SK-N-MC (cell line): ENCODE measurements around the gene PPIP5K2.
"Not testable (repeated sequence)": the region's sequence is repeated elsewhere in the genome, so short reads cannot be mapped to it uniquely, and the experiment has no call there.

Experiments
- DNase-seq: peaks from one replicate; pipeline ENCODE4 v3.0.0-alpha.2; 2011; ENCODE audit warnings: low read depth, low spot score
- H3K27ac ChIP-seq: fragments of 200-600 bp; sonication (generic); 2 replicates; pipeline ENCODE4 v1.5.1; 2016; ENCODE audit warnings: mixed run types
- H3K36me3 ChIP-seq: fragments of 200-600 bp; sonication (generic); 2 replicates; pipeline ENCODE4 v1.6.1; 2017; ENCODE audit warnings: antibody characterized with exemption, low read length, mixed read lengths; ENCODE audit not compliant: insufficient read depth
- H3K4me3 ChIP-seq: fragments of 200-600 bp; sonication (generic); 2 replicates; pipeline ENCODE4 v1.5.1; 2016
- H3K9ac ChIP-seq: fragments of 200-600 bp; sonication (generic); 2 replicates; pipeline ENCODE4 v1.8.0; 2017; ENCODE audit warnings: mixed run types, mixed read lengths; ENCODE audit not compliant: insufficient read length
- H3K9me3 ChIP-seq: fragments of 200-600 bp; sonication (generic); 2 replicates; pipeline ENCODE4 v1.6.1; 2017; ENCODE audit warnings: low read depth, mild to moderate bottlenecking, antibody characterized with exemption, low read length, moderate library complexity, mixed read lengths
- EZH2 ChIP-seq: fragments of 200-600 bp; sonication (generic); IDR thresholded peaks from one replicate; pipeline ENCODE4 v1.6.1; 2017; ENCODE audit warnings: antibody characterized with exemption
- FOXP2 ChIP-seq: optimal IDR thresholded peaks from 2 replicates; pipeline ENCODE3; 2011; ENCODE audit warnings: mild to moderate bottlenecking, moderate library complexity; ENCODE audit not compliant: insufficient read depth; ENCODE audit errors: extremely low read length, control extremely low read depth
- POLR2AphosphoS5 ChIP-seq: IDR thresholded peaks from 2 replicates; pipeline ENCODE4 v1.6.1; 2012; ENCODE audit warnings: mild to moderate bottlenecking, low read depth, low read length, borderline replicate concordance

The PPIP5K2 gene

DNA sequence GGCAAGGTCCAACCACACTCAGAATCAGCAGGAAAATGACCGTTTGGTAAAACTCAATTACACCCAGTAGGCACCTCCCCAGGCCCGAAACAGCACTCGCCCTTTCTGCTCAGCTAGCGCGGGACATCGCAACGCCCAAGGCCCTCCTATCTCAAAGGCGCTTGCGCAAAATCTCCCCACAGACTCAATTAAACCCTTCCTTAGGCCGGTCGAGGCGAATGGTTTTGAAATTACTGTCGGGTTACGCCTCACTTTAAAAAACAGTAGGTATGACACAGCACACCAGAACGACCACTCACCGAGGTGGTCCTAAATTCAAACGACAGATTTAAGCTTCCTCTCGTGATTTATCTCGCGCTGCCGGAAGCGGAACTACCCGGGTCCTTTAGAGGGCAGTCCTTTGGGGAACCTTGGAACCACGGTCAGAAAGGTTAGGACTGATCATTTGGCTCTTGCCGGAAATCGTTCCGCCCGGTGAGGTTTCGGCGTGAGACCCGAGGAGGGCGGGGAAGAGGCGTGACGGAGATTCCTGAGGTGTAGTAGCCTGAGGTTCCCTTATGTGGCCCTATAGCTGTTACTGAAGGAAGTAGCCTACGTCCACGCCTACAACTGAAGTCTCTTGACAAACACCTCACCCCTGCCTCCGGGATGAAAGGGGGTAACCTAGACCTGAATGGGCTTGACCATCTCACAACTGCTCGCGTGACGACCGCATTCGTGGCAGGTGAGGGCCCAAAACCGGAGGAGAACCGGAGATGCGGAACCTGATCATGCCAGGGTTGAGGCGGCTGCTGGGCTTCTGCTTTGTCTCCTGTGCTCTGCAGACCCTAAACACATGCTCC lies at the start of gene PPIP5K2, which contains the start of gene GIN1:
Gene PPIP5K2 (plus strand): TSS at position 537 of the 842 bp plus-strand sequence. CDS start 9,289 bp downstream, outside the sequence.
Gene GIN1 (minus strand): TSS at position 374 of the 842 bp plus-strand sequence. CDS start 11,431 bp downstream, outside the sequence.
- Histone ChIP-seq H3K9ac (peak within 1 kb of the TSS; percentile 94), H3K27ac (peak within 1 kb of the TSS; percentile 97), H3K36me3 (no peaks in the 10 kb centered on the region), H3K4me3 (peak within 1 kb of the TSS; percentile 95), H3K9me3 (no peaks in the 10 kb centered on the region)
- peak; percentile 90 for TF ChIP-seq POLR2AphosphoS5
- no peak for TF ChIP-seq FOXP2
- DNase-seq, result peak; percentile 97

DNA sequence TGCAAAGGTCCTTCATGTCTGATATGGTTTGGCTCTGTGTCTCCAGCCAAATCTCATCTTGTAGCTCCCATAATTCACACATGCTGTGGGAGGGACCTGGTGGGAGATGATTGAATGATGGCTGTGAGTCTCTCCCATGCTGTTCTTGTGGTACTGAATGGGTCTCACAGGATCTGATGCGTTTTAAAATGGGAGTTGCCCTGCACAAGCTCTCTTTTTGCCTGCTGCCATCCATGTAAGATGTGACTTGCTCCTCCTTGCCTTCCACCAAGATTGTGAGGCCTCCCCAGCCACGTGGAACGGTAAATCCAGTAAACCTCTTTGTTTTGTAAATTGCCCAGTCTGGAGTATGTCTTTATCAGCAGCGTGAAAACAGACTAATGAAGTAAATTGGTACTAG lies 46.6 kb upstream of the PPIP5K2 start:
- H3K9me3 ChIP-seq, H3K9ac ChIP-seq, DNase-seq, H3K36me3 ChIP-seq, H3K27ac ChIP-seq, H3K4me3 ChIP-seq: not testable (repeated sequence)

DNA sequence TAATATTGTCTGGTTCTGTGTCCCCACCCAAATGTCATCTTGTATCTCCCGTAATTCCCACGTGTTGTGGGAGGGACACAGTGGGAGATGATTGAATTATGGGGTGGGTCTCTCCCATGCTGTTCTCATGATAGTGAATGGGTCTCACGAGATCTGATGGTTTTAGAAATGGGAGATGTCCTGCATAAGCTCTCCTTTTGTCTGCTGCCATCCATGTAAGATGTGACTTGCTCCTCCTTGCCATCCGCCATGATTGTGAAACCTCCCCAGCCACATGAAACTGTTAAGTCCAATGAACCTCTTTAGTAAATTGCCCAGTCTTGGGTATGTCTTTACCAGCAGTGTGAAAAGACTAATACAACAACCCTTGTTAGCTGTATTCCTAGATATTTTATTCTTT lies 44.7 kb upstream of the PPIP5K2 start:
- no peaks in the 10 kb centered on the region for H3K36me3 ChIP-seq
- no peak overlapping the region for H3K27ac ChIP-seq
- H3K4me3 ChIP-seq, result no peak overlapping the region
- H3K9ac ChIP-seq, result no peak overlapping the region
- no peak for DNase-seq
- no peaks in the 10 kb centered on the region for H3K9me3 ChIP-seq
- TF ChIP-seq POLR2AphosphoS5 (no peak), FOXP2 (no peak), EZH2 (no peak)

DNA sequence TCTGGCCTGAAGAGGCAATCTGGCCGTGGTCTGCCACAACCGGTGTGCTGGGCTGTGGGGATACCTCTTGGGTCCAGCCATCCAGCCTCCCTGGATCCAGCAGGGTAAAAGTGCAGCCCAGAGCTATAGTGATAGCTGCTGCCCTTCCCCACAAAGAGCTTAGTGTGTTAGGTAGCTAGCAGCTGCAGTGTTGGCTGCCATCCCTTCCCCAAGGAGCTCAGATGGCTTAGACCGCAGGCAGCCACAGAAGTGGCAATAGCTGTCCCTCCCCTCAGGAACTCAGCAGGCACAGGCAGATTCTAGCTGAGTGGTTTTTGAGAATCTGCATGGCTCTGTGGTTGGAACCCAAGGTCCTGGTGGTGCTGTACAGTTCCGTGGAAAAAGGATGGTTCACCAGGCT lies 40.3 kb upstream of the PPIP5K2 start:
- Histone ChIP-seq H3K9me3 (no peaks in the 10 kb centered on the region), H3K27ac (no peak overlapping the region), H3K9ac (no peak overlapping the region), H3K36me3 (peaks cover 3% of the 10 kb centered on the region; the same call in 1 of the 2 replicates), H3K4me3 (no peak overlapping the region)
- TF ChIP-seq FOXP2 (no peak), POLR2AphosphoS5 (no peak), EZH2 (no peak)
- DNase-seq, result no peak

DNA sequence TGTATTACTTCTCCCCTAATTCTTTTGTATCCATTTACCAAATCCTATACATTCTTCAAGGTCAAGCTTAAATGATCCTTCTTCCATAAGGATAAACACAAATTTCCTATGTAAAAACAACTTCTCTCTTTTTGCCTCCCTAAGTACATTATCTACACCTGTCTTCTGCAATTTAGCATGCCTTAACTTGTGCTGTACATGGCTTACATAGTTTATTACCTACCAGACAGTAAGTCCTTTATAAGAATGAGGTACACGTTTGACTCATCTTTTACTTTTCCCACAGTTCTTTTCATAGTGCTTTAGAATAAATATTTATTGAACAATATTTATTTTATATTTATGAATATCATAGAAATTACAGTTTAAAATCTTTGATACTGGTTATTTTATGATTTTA lies 33.6 kb upstream of the PPIP5K2 start:
- TF ChIP-seq EZH2 (no peak), FOXP2 (no peak), POLR2AphosphoS5 (no peak)

DNA sequence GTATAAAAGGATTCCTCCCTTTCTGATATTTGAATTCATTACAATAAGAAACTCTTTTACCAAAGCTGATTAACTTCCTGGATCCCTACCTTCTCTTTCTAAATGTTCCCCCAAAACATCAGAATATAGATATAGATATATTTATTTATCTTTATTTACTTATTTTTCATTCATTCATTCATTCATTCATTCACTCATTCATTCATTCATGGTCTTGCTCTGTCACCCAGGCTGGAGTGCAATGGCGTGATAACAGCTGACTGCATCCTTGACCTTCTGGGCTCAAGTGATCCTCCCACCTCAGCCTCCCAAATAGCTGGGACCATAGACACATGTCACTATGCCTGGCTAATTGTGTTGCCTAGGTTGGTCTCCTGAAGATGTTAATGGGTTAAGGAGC lies 30.8 kb upstream of the PPIP5K2 start:
- H3K27ac ChIP-seq, result no peak overlapping the region
- no peak for DNase-seq
- H3K9me3 ChIP-seq, result no peaks in the 10 kb centered on the region; the same call in 1 of the 2 replicates
- H3K4me3 ChIP-seq, result no peak overlapping the region
- no peak overlapping the region for H3K9ac ChIP-seq
- peaks cover 12% of the 10 kb centered on the region for H3K36me3 ChIP-seq
- no peak for TF ChIP-seq FOXP2
- TF ChIP-seq EZH2, result no peak
- no peak for TF ChIP-seq POLR2AphosphoS5

More for the DNA sequence above, 33.6 kb upstream of the PPIP5K2 start:
- Histone ChIP-seq H3K27ac (no peak overlapping the region), H3K9me3 (no peaks in the 10 kb centered on the region; the same call in 1 of the 2 replicates), H3K36me3 (peaks cover 12% of the 10 kb centered on the region), H3K9ac (no peak overlapping the region), H3K4me3 (no peak overlapping the region)
- no peak for DNase-seq

DNA sequence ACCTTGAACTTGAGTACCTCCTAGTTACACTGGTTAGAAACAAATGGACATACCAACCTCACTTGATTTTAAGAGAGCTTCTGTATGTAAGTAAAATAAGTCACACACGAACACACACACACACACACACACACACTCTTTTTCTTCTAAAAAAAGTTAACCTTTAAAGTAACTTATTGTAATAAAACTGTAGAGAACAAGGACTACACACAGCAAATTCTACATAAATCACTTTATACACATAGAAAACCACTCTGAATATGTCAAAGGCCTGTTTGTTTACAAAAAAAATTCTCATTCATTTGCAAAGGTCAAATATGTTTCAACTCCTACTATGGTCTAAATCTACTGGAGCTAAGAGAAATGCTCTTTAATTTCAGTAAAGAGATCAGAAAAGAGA lies 29.3 kb upstream of the PPIP5K2 start:
- H3K36me3 ChIP-seq, result peaks cover 6% of the 10 kb centered on the region; the same call in 1 of the 2 replicates
- no peak overlapping the region for H3K4me3 ChIP-seq
- TF ChIP-seq EZH2, result no peak
- TF ChIP-seq FOXP2, result no peak
- TF ChIP-seq POLR2AphosphoS5, result no peak
- no peak overlapping the region for H3K27ac ChIP-seq
- no peak overlapping the region for H3K9ac ChIP-seq
- H3K9me3 ChIP-seq, result no peaks in the 10 kb centered on the region; the same call in 1 of the 2 replicates
- no peak for DNase-seq

DNA sequence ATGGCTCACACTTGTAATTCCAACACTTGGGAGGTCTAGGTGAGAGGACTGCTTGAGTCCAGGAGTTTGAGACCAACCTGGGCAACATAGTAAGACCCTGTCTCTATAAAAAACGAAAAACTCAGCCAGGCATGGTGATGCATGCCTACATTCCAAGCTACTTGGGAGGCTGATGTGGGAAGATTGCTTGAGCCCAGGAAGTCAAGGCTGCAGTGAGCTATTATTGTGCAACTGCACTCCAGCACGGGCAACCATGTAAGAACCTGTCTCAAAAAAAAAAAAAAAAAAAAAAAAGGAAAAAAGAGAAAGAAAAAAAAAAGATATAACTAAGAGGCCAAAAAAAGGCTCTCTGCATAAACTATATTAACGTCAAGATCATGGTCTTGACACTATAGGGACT lies 27.4 kb upstream of the PPIP5K2 start:
- no peaks in the 10 kb centered on the region; the same call in 1 of the 2 replicates for H3K9me3 ChIP-seq
- H3K27ac ChIP-seq, result no peak overlapping the region
- H3K9ac ChIP-seq, result no peak overlapping the region
- H3K36me3 ChIP-seq, result no peaks in the 10 kb centered on the region; the same call in 1 of the 2 replicates
- TF ChIP-seq FOXP2 (no peak), EZH2 (no peak), POLR2AphosphoS5 (no peak)
- no peak for DNase-seq
- no peak overlapping the region for H3K4me3 ChIP-seq

DNA sequence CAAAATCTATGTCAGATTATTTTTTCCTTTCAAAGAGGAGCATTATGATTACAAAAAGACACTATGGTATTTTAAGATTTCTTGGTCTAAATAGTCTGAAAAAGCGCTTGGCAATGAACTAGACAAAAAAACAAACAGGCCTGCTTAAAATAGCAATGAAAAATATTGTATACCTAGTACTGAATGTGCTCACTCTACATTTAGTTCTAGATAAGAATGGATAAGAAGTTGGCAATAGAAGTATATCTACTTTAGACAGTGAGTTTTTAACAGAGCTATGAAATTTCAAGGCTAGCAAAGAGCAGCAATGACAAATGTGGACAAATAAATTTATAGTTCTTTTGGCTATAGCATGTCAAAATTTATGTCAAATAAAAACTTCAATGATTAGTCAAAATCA lies 26.4 kb upstream of the PPIP5K2 start:
- DNase-seq, result no peak

More for the DNA sequence above, 26.4 kb upstream of the PPIP5K2 start:
- TF ChIP-seq FOXP2 (no peak), POLR2AphosphoS5 (no peak), EZH2 (no peak)
- Histone ChIP-seq H3K36me3 (no peaks in the 10 kb centered on the region; the same call in 1 of the 2 replicates), H3K27ac (no peak overlapping the region), H3K9ac (no peak overlapping the region), H3K4me3 (no peak overlapping the region), H3K9me3 (no peaks in the 10 kb centered on the region; the same call in 1 of the 2 replicates)
